ENCODE results near the gene NAT16. TPM values are rescaled to one million over a fixed set of nuclear protein-coding genes. Genes with fewer than 3 reads are reported as not detected.

Gene NAT16
- total RNA-seq, 4 donors from 2014 or later, result not detected

DNA sequence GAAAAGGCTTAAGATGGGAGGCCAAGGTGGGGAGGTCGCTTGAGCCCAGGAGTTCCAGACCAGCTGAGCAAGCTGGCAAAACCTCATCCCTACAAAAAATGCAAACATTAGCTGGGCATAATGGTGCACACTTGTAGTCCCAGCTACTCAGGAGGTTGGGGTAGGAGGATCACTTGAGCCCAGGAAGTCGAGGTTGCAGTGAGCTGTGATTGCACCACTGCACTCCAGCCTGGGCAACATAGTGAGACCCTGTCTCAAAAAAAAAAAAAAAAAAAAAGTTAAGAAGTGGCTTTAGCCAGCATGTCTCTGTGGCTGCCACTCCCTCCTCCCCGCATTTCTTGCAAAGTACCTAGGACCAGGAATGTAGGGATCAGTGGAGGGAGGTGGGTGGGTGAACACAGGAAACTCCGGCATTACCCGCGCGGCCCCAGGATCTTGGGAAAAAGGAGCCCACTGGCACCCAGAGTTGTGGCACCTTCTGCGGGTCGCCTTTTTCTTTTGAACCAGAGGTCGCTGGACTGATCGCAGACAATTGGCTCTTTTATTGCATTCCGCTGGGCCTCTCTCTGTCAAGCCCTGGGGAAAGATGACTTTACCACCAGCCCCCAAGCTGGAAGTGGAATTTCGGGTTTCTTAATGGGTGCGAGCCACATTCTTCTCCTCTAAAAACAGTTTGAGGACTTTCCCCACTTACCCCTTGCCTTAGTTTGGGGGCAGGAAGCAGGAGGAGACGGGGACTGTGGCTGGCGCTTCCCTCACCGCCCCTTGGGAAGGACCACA is 18.2 kb downstream of the NAT16 start:
- intact Hi-C loops (cut with DNase I; ENCODE audit: low total_unique reads), result no loop called here

DNA sequence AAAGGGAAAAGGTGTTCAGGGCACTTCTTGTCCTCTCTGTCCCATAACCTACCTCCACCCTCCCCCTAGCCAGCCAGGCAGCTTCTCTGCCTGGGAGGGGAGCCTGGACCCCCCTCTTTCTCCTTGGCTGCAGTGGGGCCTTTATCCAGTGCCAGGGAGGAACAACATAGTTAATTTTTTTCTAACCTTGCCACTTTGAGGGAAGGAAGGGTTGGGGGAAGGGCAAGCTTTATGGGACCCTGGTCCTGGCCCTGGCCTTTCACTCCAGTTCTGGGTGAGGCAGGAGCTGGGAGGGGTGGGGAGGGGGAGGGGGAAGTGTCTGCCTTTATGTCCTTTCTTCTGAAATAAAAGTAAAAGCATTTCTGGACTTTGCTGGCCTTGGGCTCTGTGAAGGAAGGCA is 19.2 kb downstream of the NAT16 start:
- intact Hi-C loops (cut with DNase I; ENCODE audit: low total_unique reads), result no loop called here
- no peak for DNase-seq (ENCODE audit: low spot score in 2 of 2)
- no peak overlapping the region for H3K4me3 ChIP-seq (ENCODE audit: low read depth, poor library complexity, severe bottlenecking)
- TF ChIP-seq POLR2A (IDR thresholded peaks at IDR 0.05), result no peak
- TF ChIP-seq, protein P1, sequence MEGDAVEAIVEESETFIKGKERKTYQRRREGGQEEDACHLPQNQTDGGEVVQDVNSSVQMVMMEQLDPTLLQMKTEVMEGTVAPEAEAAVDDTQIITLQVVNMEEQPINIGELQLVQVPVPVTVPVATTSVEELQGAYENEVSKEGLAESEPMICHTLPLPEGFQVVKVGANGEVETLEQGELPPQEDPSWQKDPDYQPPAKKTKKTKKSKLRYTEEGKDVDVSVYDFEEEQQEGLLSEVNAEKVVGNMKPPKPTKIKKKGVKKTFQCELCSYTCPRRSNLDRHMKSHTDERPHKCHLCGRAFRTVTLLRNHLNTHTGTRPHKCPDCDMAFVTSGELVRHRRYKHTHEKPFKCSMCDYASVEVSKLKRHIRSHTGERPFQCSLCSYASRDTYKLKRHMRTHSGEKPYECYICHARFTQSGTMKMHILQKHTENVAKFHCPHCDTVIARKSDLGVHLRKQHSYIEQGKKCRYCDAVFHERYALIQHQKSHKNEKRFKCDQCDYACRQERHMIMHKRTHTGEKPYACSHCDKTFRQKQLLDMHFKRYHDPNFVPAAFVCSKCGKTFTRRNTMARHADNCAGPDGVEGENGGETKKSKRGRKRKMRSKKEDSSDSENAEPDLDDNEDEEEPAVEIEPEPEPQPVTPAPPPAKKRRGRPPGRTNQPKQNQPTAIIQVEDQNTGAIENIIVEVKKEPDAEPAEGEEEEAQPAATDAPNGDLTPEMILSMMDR (IDR thresholded peaks at IDR 0.05), result no peak

More for the DNA sequence above, 18.2 kb downstream of the NAT16 start:
- DNase-seq (ENCODE audit: low spot score in 2 of 2), result no peak
- WGBS, 2 donors, result 79 to 82% methylated on average over 17 of the region's 17 CpGs
- no peak overlapping the region for H3K4me3 ChIP-seq (ENCODE audit: low read depth, poor library complexity, severe bottlenecking)
- TF ChIP-seq POLR2A (IDR thresholded peaks at IDR 0.05), result no peak
- TF ChIP-seq, protein P1 (IDR thresholded peaks at IDR 0.05), result no peak

DNA sequence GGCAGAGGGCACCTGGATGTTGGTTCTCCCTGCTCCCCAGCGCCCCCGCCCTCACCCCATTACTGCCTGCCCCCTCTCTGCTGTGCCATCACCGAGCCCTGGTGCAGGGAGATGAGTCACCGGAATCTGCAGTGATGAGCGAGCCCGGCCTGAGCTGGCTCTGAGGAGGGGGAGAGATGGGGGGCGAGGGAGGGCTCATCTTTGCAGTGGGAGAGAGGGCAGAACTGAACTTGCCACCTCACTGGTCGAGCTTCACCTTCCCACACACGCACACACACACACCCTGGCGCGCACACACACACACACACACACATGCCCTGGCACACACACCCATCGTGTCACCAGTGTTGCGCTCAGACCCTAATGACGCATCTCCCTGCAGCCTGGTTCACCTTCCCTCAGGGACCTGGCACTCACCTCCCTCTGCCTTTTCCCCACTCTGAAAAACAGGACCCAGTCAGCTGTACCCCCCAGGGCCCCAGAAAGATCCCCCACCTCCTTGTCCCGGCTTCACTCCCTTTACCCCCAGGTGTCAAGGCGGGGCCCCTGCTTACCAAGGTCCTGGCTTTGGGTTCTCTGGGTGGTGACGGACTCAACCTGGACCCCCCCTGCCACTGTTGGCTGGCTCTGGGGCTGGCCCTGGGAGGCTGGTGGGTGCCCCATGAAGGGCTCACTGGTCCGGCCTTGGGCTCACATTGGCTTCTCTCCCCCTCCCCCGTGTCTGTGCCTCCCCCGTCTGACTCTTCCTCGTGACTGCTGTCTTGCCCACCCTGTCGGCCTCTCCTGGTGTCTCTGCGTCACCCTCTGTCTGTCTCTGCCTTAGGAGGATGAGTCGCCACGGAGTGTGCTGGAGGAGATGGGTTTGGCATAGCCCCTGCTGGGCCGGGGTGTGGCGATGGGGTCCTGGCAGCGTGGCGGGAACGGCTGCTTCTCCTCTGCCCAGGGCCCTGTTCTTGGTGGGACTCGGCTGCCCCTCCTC is 20.1 kb downstream of the NAT16 start:
- TF ChIP-seq, protein P1 (IDR thresholded peaks at IDR 0.05), result no peak
- no peak for TF ChIP-seq POLR2A (IDR thresholded peaks at IDR 0.05)
- intact Hi-C loops (cut with DNase I; ENCODE audit: low total_unique reads), result no loop called here
- WGBS, 2 donors, result 76 to 85% methylated on average over 24 to 31 of the region's 31 CpGs
- no peak overlapping the region for H3K4me3 ChIP-seq (ENCODE audit: low read depth, poor library complexity, severe bottlenecking)
- no peak for DNase-seq (ENCODE audit: low spot score in 2 of 2)

DNA sequence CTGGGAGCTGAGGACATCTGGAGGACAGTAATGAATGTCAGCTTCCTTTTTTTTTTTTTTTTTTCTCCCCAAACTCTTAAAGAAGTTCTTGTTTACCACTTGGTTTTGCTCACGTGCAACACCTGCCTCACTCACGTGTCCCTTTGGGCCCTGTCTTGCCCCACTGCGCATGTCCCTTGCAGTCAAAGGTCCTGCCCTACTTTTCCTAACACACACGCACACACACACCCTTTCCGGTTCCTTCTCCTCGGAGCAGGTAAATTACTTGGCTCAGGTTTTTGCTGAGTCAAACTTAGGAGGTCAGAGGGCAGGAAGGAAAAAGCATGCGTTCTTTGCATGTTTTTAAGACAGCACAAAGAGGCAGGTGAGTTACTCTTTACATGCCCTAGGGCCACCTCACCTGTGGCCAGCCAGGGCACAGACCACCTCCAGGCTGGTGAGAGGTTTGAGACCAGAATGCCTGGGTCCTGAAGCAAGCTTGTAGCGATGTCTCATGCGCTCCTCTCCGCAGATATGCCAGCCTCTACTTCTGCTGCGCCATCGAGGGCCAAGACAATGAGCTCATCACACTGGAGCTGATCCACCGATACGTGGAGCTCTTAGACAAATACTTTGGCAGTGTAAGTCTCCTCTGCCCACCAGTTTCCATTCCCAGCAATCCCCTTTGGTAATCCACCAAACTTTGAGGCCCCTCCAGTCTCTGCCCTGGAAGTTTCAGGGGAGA is 23.1 kb downstream of the NAT16 start:
- WGBS, 2 donors, result 67 to 75% methylated on average over 14 of the region's 14 CpGs
- intact Hi-C loops (cut with DNase I; ENCODE audit: low total_unique reads), result no loop called here
- no peak for DNase-seq (ENCODE audit: low spot score in 2 of 2)
- no peak overlapping the region for H3K4me3 ChIP-seq (ENCODE audit: low read depth, poor library complexity, severe bottlenecking)
- no peak for TF ChIP-seq POLR2A (IDR thresholded peaks at IDR 0.05)
- TF ChIP-seq, protein P1 (IDR thresholded peaks at IDR 0.05), result no peak

DNA sequence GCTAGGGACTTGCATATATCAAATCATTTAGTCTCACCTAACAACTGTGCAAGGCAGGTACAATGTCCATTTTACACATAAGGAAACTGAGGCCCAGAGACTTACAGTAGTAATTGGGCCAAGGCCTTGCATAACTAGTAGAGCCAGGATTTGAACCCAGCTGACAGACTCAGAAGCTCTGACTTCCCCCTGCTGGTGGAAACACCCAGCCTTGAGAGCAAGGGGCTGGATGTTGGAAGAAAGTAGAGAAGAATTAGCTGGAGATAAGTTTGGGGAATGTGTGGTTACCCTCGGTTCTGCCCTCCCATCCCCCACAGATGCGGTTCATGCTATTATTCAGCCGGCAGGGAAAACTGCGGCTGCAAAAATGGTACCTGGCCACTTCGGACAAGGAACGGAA is 23.8 kb downstream of the NAT16 start:
- 80 to 83% methylated on average over 6 of the region's 6 CpGs for WGBS, 2 donors
- TF ChIP-seq, protein P1 (IDR thresholded peaks at IDR 0.05), result no peak
- TF ChIP-seq POLR2A (IDR thresholded peaks at IDR 0.05), result no peak
- H3K4me3 ChIP-seq (ENCODE audit: low read depth, poor library complexity, severe bottlenecking), result no peak overlapping the region
- intact Hi-C loops (cut with DNase I; ENCODE audit: low total_unique reads), result no loop called here
- DNase-seq (ENCODE audit: low spot score in 2 of 2), result no peak
